NK-92 (cell line): ENCODE data around the gene DLG5.
"Not testable (repeated sequence)": the region's sequence is repeated elsewhere in the genome, so short reads cannot be mapped to it uniquely, and the experiment has no call there.

Experiments used
- DNase-seq: peaks from one replicate; lab custom pipeline; 2025; ENCODE audit not compliant: unreplicated experiment; lab: John Stamatoyannopoulos, UW

The DLG5 gene

GRCh38 chr10:77773631-77774426 lies 152.7 kb downstream of the DLG5 start:
- no peak for DNase-seq

- DNase-seq = not testable (repeated sequence)
Measured at GRCh38 chr10:77772852-77773600, 153.5 kb downstream of the DLG5 start.

- no peak for DNase-seq
Measured at GRCh38 chr10:77771851-77772250, 154.7 kb downstream of the DLG5 start.

- DNase-seq = no peak
Measured at GRCh38 chr10:77771450-77771849, 155.1 kb downstream of the DLG5 start.

- no peak for DNase-seq
Measured at GRCh38 chr10:77770868-77771175, 155.7 kb downstream of the DLG5 start.

GRCh38 chr10:77770081-77770867 lies 156.3 kb downstream of the DLG5 start:
- DNase-seq = no peak

- DNase-seq = no peak
Measured at GRCh38 chr10:77768039-77768438, 158.5 kb downstream of the DLG5 start.

- no peak for DNase-seq
Measured at GRCh38 chr10:77763453-77764430, 162.8 kb downstream of the DLG5 start.

- not testable (repeated sequence) for DNase-seq
Measured at GRCh38 chr10:77758406-77758805, 168.1 kb downstream of the DLG5 start.

- DNase-seq = no peak
Measured at GRCh38 chr10:77756319-77757232, 170.0 kb downstream of the DLG5 start.

GRCh38 chr10:77746047-77746707 lies 180.4 kb downstream of the DLG5 start:
- DNase-seq = no peak

GRCh38 chr10:77744245-77744644 lies 182.3 kb downstream of the DLG5 start:
- no peak for DNase-seq

- no peak for DNase-seq
Measured at GRCh38 chr10:77742172-77742571, 184.4 kb downstream of the DLG5 start.

GRCh38 chr10:77741746-77742145 lies 184.8 kb downstream of the DLG5 start:
- no peak for DNase-seq
